ENCODE measurements around the gene LSG1.
A peak's percentile ranks its signal among the peaks of the same experiment; 100 is the strongest.

LSG1 gene

GRCh38 chr3:194686816-194687637 lies 15.0 kb upstream of the LSG1 start:
- peak; percentile 70 for DNase-seq

- no peak for DNase-seq
Observed at GRCh38 chr3:194686414-194686815, 14.4 kb upstream of the LSG1 start.

GRCh38 chr3:194685718-194686413 lies 13.9 kb upstream of the LSG1 start, which contains the start of gene FAM43A:
FAM43A (plus strand) TSS chr3:194685883; CDS start chr3:194686827, 944 bp downstream.
- peak; percentile 99 for DNase-seq

GRCh38 chr3:194685065-194685717 lies 13.2 kb upstream of the LSG1 start:
- no peak for DNase-seq

- DNase-seq = no peak
Observed at GRCh38 chr3:194683380-194683779, 11.4 kb upstream of the LSG1 start.

- DNase-seq = peak; percentile 92
Observed at GRCh38 chr3:194682694-194683310, 10.8 kb upstream of the LSG1 start.

- DNase-seq = no peak
Observed at GRCh38 chr3:194682189-194682693, 10.2 kb upstream of the LSG1 start.

GRCh38 chr3:194680888-194681615 lies 9.1 kb upstream of the LSG1 start:
- DNase-seq = no peak

GRCh38 chr3:194676471-194676870 lies 4.5 kb upstream of the LSG1 start:
- no peak for DNase-seq

GRCh38 chr3:194675680-194676079 lies 3.7 kb upstream of the LSG1 start:
- no peak for DNase-seq

- no peak for DNase-seq
Observed at GRCh38 chr3:194675081-194675640, 3.2 kb upstream of the LSG1 start.

- no peak for DNase-seq
Observed at GRCh38 chr3:194673761-194674160, 1.8 kb upstream of the LSG1 start.

GRCh38 chr3:194672876-194673275 lies 885 bp upstream of the LSG1 start:
- no peak for DNase-seq

GRCh38 chr3:194671511-194671899 lies 486 bp downstream of the LSG1 start:
- DNase-seq = no peak

GRCh38 chr3:194667363-194667762 lies 4.6 kb downstream of the LSG1 start:
- no peak for DNase-seq

GRCh38 chr3:194664857-194665256 lies 7.1 kb downstream of the LSG1 start:
- DNase-seq = no peak

- no peak for DNase-seq
Observed at GRCh38 chr3:194661946-194662345, 10.0 kb downstream of the LSG1 start.

GRCh38 chr3:194661374-194661773 lies 10.6 kb downstream of the LSG1 start:
- no peak for DNase-seq

- no peak for DNase-seq
Observed at GRCh38 chr3:194659778-194660177, 12.2 kb downstream of the LSG1 start.

GRCh38 chr3:194658477-194659242 lies 13.3 kb downstream of the LSG1 start:
- no peak for DNase-seq

GRCh38 chr3:194657439-194657838 lies 14.6 kb downstream of the LSG1 start:
- no peak for DNase-seq

Measured in 8988T (cell line).